Measurements from ENCODE around the gene SPATA45. TPM values are rescaled to one million over a fixed set of nuclear protein-coding genes. Genes with fewer than 3 reads are reported as not detected.
"Not testable (repeated sequence)": the region's sequence is repeated elsewhere in the genome, so short reads cannot be mapped to it uniquely, and the experiment has no call there.

The SPATA45 gene
- total RNA-seq, result not detected
- polyA plus RNA-seq, result not detected

GRCh38 chr1:212847549-212847948 is at the start of gene SPATA45:
Gene SPATA45 (minus strand): TSS chr1:212847649. CDS start chr1:212836149, 11,500 bp downstream.
- DNase-seq (ENCODE audit: extremely low spot score), result no peak
- no peaks in the 10 kb centered on the region for H3K4me1 ChIP-seq (ENCODE audit: insufficient read depth)
- 94% methylated on average over 4 of the region's 4 CpGs for WGBS
- no peaks in the 10 kb centered on the region for H3K36me3 ChIP-seq (ENCODE audit: insufficient read depth)
- no peak within 1 kb of the TSS for H3K4me3 ChIP-seq (ENCODE audit: low read depth, low read length)
- H3K27ac ChIP-seq (ENCODE audit: low read depth), result no peak within 1 kb of the TSS

GRCh38 chr1:212892108-212892507 is 44.7 kb upstream of the SPATA45 start:
- DNase-seq (ENCODE audit: extremely low spot score), result no peak
- no peak overlapping the region for H3K27ac ChIP-seq (ENCODE audit: low read depth)
- H3K36me3 ChIP-seq (ENCODE audit: insufficient read depth), result peaks cover 1% of the 10 kb centered on the region
- H3K4me3 ChIP-seq (ENCODE audit: low read depth, low read length), result no peak overlapping the region
- WGBS, result 93% methylated on average over 1 of the region's 1 CpG
- H3K4me1 ChIP-seq (ENCODE audit: insufficient read depth), result no peaks in the 10 kb centered on the region

- no peak overlapping the region for H3K27ac ChIP-seq (ENCODE audit: low read depth)
Observed at GRCh38 chr1:212884592-212884991, 37.1 kb upstream of the SPATA45 start.

GRCh38 chr1:212879947-212880690 is 32.7 kb upstream of the SPATA45 start:
- peaks cover 3% of the 10 kb centered on the region for H3K36me3 ChIP-seq (ENCODE audit: insufficient read depth)

More at GRCh38 chr1:212884592-212884991, 37.1 kb upstream of the SPATA45 start:
- DNase-seq (ENCODE audit: extremely low spot score), result no peak
- 84% methylated on average over 4 of the region's 4 CpGs for WGBS
- peaks cover 3% of the 10 kb centered on the region for H3K36me3 ChIP-seq (ENCODE audit: insufficient read depth)
- H3K4me3 ChIP-seq (ENCODE audit: low read depth, low read length), result no peak overlapping the region
- H3K4me1 ChIP-seq (ENCODE audit: insufficient read depth), result no peaks in the 10 kb centered on the region

GRCh38 chr1:212878418-212878817 is 31.0 kb upstream of the SPATA45 start:
- H3K4me3 ChIP-seq (ENCODE audit: low read depth, low read length), result no peak overlapping the region
- no peak overlapping the region for H3K27ac ChIP-seq (ENCODE audit: low read depth)
- DNase-seq (ENCODE audit: extremely low spot score), result no peak
- 97% methylated on average over 6 of the region's 6 CpGs for WGBS
- no peaks in the 10 kb centered on the region for H3K4me1 ChIP-seq (ENCODE audit: insufficient read depth)
- no peaks in the 10 kb centered on the region for H3K36me3 ChIP-seq (ENCODE audit: insufficient read depth)

More at GRCh38 chr1:212879947-212880690, 32.7 kb upstream of the SPATA45 start:
- Histone ChIP-seq H3K4me1 (ENCODE audit: insufficient read depth) (no peaks in the 10 kb centered on the region), H3K4me3 (ENCODE audit: low read depth, low read length) (no peak overlapping the region), H3K27ac (ENCODE audit: low read depth) (no peak overlapping the region)
- WGBS, result 77% methylated on average over 6 of the region's 6 CpGs
- no peak for DNase-seq (ENCODE audit: extremely low spot score)

GRCh38 chr1:212873518-212873917 is 26.1 kb upstream of the SPATA45 start:
- Histone ChIP-seq H3K4me3 (ENCODE audit: low read depth, low read length) (no peak overlapping the region), H3K4me1 (ENCODE audit: insufficient read depth) (no peaks in the 10 kb centered on the region), H3K27ac (ENCODE audit: low read depth) (no peak overlapping the region), H3K36me3 (ENCODE audit: insufficient read depth) (no peaks in the 10 kb centered on the region)
- 71% methylated on average over 2 of the region's 2 CpGs for WGBS
- no peak for DNase-seq (ENCODE audit: extremely low spot score)

GRCh38 chr1:212871976-212872375 is 24.5 kb upstream of the SPATA45 start:
- no peak for DNase-seq (ENCODE audit: extremely low spot score)
- peaks cover 1% of the 10 kb centered on the region for H3K36me3 ChIP-seq (ENCODE audit: insufficient read depth)
- no peak overlapping the region for H3K27ac ChIP-seq (ENCODE audit: low read depth)
- 98% methylated on average over 1 of the region's 1 CpG for WGBS
- no peak overlapping the region for H3K4me3 ChIP-seq (ENCODE audit: low read depth, low read length)
- H3K4me1 ChIP-seq (ENCODE audit: insufficient read depth), result no peaks in the 10 kb centered on the region

- no peak overlapping the region for H3K4me3 ChIP-seq (ENCODE audit: low read depth, low read length)
- H3K4me1 ChIP-seq (ENCODE audit: insufficient read depth), result no peaks in the 10 kb centered on the region
- no peak overlapping the region for H3K27ac ChIP-seq (ENCODE audit: low read depth)
- 50% methylated on average over 1 of the region's 1 CpG for WGBS
- peaks cover 1% of the 10 kb centered on the region for H3K36me3 ChIP-seq (ENCODE audit: insufficient read depth)
- DNase-seq (ENCODE audit: extremely low spot score), result no peak
Observed at GRCh38 chr1:212867192-212867591, 19.7 kb upstream of the SPATA45 start.

- 94% methylated on average over 4 of the region's 4 CpGs for WGBS
- Histone ChIP-seq H3K27ac (ENCODE audit: low read depth) (no peak overlapping the region), H3K36me3 (ENCODE audit: insufficient read depth) (peaks cover 1% of the 10 kb centered on the region), H3K4me1 (ENCODE audit: insufficient read depth) (peaks cover 2% of the 10 kb centered on the region), H3K4me3 (ENCODE audit: low read depth, low read length) (no peak overlapping the region)
- no peak for DNase-seq (ENCODE audit: extremely low spot score)
Observed at GRCh38 chr1:212864201-212864600, 16.8 kb upstream of the SPATA45 start.

GRCh38 chr1:212863345-212863744 is 15.9 kb upstream of the SPATA45 start:
- H3K4me3 ChIP-seq (ENCODE audit: low read depth, low read length); H3K36me3 ChIP-seq (ENCODE audit: insufficient read depth); DNase-seq (ENCODE audit: extremely low spot score); H3K4me1 ChIP-seq (ENCODE audit: insufficient read depth); H3K27ac ChIP-seq (ENCODE audit: low read depth): not testable (repeated sequence)
- WGBS, result 87% methylated on average over 10 of the region's 10 CpGs

GRCh38 chr1:212862111-212862690 is 14.8 kb upstream of the SPATA45 start:
- Histone ChIP-seq H3K4me3 (ENCODE audit: low read depth, low read length) (no peak overlapping the region), H3K27ac (ENCODE audit: low read depth) (no peak overlapping the region), H3K4me1 (ENCODE audit: insufficient read depth) (peaks cover 2% of the 10 kb centered on the region), H3K36me3 (ENCODE audit: insufficient read depth) (peaks cover under 1% of the 10 kb centered on the region)
- 93% methylated on average over 2 of the region's 2 CpGs for WGBS
- DNase-seq (ENCODE audit: extremely low spot score), result no peak

- DNase-seq (ENCODE audit: extremely low spot score), result no peak
- Histone ChIP-seq H3K4me1 (ENCODE audit: insufficient read depth) (peaks cover 2% of the 10 kb centered on the region), H3K4me3 (ENCODE audit: low read depth, low read length) (no peak overlapping the region), H3K27ac (ENCODE audit: low read depth) (no peak overlapping the region), H3K36me3 (ENCODE audit: insufficient read depth) (no peaks in the 10 kb centered on the region)
- 65% methylated on average over 5 of the region's 5 CpGs for WGBS
Observed at GRCh38 chr1:212860713-212861581, 13.5 kb upstream of the SPATA45 start.

- 3% methylated on average over 54 of the region's 54 CpGs for WGBS
- H3K27ac ChIP-seq (ENCODE audit: low read depth), result peak overlapping the region; percentile 41
- no peaks in the 10 kb centered on the region for H3K36me3 ChIP-seq (ENCODE audit: insufficient read depth)
- H3K4me3 ChIP-seq (ENCODE audit: low read depth, low read length), result peak overlapping the region; percentile 70
- H3K4me1 ChIP-seq (ENCODE audit: insufficient read depth), result peaks cover 2% of the 10 kb centered on the region
- peak; percentile 13 for DNase-seq (ENCODE audit: extremely low spot score)
Observed at GRCh38 chr1:212858461-212859265, 11.2 kb upstream of the SPATA45 start.
